Adipocyte (in vitro differentiated cells): ENCODE data around the gene NCOA1.
A peak's percentile ranks its signal among the peaks of the same experiment; 100 is the strongest.

Experiments
- DNase-seq: peaks from one replicate; pipeline ENCODE4 v3.0.0-alpha.2; 2015; ENCODE audit warnings: low read depth
- H3K27me3 ChIP-seq: replicated peaks from 2 replicates; pipeline ENCODE4 v1.7.0; 2013; ENCODE audit warnings: mild to moderate bottlenecking, low read length, moderate library complexity; ENCODE audit not compliant: control insufficient read depth, insufficient read depth
- H3K36me3 ChIP-seq: 2 replicates; pipeline ENCODE4 v1.7.0; 2013; ENCODE audit warnings: low read length, mild to moderate bottlenecking, moderate library complexity; ENCODE audit not compliant: control insufficient read depth, insufficient read depth, severe bottlenecking
- H3K4me1 ChIP-seq: 2 replicates; pipeline ENCODE4 v1.7.0; 2013; ENCODE audit warnings: mild to moderate bottlenecking, low read length, moderate library complexity; ENCODE audit not compliant: control insufficient read depth, insufficient read depth
- H3K4me3 ChIP-seq: 2 replicates; pipeline ENCODE4 v1.7.0; 2013; ENCODE audit warnings: mild to moderate bottlenecking, low read length, moderate library complexity
- H3K9ac ChIP-seq: 2 replicates; pipeline ENCODE4 v1.7.0; 2013; ENCODE audit warnings: mild to moderate bottlenecking, low read length, moderate library complexity
- H3K9me3 ChIP-seq: 2 replicates; pipeline ENCODE4 v1.7.0; 2013; ENCODE audit warnings: mild to moderate bottlenecking, low read length, moderate library complexity; ENCODE audit not compliant: control insufficient read depth

The NCOA1 gene

DNA sequence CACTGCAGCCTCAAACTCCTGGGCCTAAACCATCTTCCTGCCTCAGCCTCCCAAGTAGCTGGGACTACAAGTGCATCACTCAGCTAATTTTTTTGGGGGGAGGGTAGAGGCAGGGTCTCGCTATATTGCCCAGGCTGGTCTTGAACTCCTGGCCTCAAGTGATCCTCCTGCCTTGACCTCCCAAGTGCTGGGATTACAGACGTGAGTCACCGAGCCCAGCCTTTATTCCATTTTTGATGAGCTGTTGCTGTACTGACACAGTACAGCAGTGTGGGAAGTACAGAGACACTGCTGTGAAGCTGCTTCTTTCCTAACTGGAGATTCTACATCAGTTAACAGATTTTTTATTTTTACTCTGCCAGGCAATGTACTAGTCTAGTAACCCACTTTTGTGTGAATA lies 283.3 kb downstream of the NCOA1 start:
- no peak for DNase-seq
- Histone ChIP-seq H3K9me3 (no peaks in the 10 kb centered on the region), H3K4me1 (no peaks in the 10 kb centered on the region), H3K4me3 (no peak overlapping the region), H3K36me3 (peaks cover 9% of the 10 kb centered on the region), H3K27me3 (no peaks in the 10 kb centered on the region), H3K9ac (no peak overlapping the region)

GRCh38 chr2:24779116-24779515 lies 288.1 kb downstream of the NCOA1 start:
- H3K36me3 ChIP-seq = no peaks in the 10 kb centered on the region
- no peak for DNase-seq
- no peaks in the 10 kb centered on the region for H3K9me3 ChIP-seq
- H3K4me3 ChIP-seq = no peak overlapping the region
- no peaks in the 10 kb centered on the region for H3K4me1 ChIP-seq
- no peak overlapping the region for H3K9ac ChIP-seq
- peaks cover 5% of the 10 kb centered on the region for H3K27me3 ChIP-seq

- no peaks in the 10 kb centered on the region for H3K36me3 ChIP-seq
- H3K9me3 ChIP-seq = no peaks in the 10 kb centered on the region
- H3K4me3 ChIP-seq = no peak overlapping the region
- no peak for DNase-seq
- H3K4me1 ChIP-seq = no peaks in the 10 kb centered on the region
- peaks cover 5% of the 10 kb centered on the region for H3K27me3 ChIP-seq
- no peak overlapping the region for H3K9ac ChIP-seq
Measured at GRCh38 chr2:24783641-24784040, 292.6 kb downstream of the NCOA1 start.

- H3K9me3 ChIP-seq = no peaks in the 10 kb centered on the region
- no peaks in the 10 kb centered on the region for H3K4me1 ChIP-seq
- DNase-seq = no peak
- no peak overlapping the region for H3K9ac ChIP-seq
- H3K36me3 ChIP-seq = peaks cover 10% of the 10 kb centered on the region
- H3K27me3 ChIP-seq = peaks cover 5% of the 10 kb centered on the region
- H3K4me3 ChIP-seq = no peak overlapping the region
Measured at GRCh38 chr2:24785671-24786321, 294.7 kb downstream of the NCOA1 start.

DNA sequence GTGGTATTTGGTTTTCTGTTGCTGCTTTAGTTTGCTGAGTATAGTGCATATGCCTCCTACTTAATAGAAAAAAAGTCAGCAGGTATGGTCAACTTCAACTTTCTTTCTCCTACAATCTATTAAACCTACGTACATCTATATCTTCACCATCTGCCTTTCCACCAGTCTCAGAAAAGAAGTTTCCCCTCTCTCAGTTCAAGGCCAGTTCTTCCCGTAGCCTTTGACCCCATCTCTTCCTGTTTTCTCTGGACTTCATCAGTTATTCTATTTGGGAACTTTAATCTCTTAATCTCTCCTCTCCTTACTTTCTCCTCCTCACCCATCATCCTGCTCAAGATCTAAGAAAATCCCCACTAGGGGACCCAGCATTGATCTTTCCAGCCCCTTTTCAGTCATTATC lies 296.5 kb downstream of the NCOA1 start:
- peaks cover 10% of the 10 kb centered on the region for H3K36me3 ChIP-seq
- peaks cover 5% of the 10 kb centered on the region for H3K27me3 ChIP-seq
- no peaks in the 10 kb centered on the region for H3K9me3 ChIP-seq
- peaks cover 3% of the 10 kb centered on the region for H3K4me1 ChIP-seq
- DNase-seq = no peak
- H3K9ac ChIP-seq = no peak overlapping the region
- H3K4me3 ChIP-seq = no peak overlapping the region

DNA sequence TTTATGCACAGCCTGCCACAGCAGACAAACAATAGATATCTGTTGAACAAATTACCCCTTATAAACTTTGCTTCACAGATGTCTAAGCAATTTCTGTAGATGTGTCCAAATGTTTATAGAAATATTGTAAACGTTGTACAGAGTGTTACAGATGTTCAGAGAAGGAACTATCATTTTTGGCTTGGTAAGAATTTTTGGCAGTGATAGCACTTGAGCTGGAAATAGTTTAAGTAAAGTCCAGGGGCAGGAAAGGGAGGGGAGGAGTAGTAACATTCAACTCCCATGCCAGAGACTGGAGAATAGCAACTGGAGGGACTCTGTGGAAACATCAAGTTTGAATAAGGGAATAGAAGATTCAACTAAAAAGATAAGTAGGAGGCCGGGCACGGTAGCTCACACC lies 297.8 kb downstream of the NCOA1 start:
- peaks cover 10% of the 10 kb centered on the region for H3K36me3 ChIP-seq
- no peaks in the 10 kb centered on the region for H3K27me3 ChIP-seq
- no peak overlapping the region for H3K4me3 ChIP-seq
- H3K9ac ChIP-seq = no peak overlapping the region
- no peaks in the 10 kb centered on the region for H3K9me3 ChIP-seq
- DNase-seq = no peak
- H3K4me1 ChIP-seq = peaks cover 3% of the 10 kb centered on the region

GRCh38 chr2:24791452-24791851 lies 300.4 kb downstream of the NCOA1 start:
- no peak overlapping the region for H3K4me3 ChIP-seq
- H3K9me3 ChIP-seq = no peaks in the 10 kb centered on the region
- H3K36me3 ChIP-seq = peaks cover 10% of the 10 kb centered on the region
- DNase-seq = no peak
- H3K9ac ChIP-seq = no peak overlapping the region
- no peaks in the 10 kb centered on the region for H3K27me3 ChIP-seq
- H3K4me1 ChIP-seq = peaks cover 8% of the 10 kb centered on the region

DNA sequence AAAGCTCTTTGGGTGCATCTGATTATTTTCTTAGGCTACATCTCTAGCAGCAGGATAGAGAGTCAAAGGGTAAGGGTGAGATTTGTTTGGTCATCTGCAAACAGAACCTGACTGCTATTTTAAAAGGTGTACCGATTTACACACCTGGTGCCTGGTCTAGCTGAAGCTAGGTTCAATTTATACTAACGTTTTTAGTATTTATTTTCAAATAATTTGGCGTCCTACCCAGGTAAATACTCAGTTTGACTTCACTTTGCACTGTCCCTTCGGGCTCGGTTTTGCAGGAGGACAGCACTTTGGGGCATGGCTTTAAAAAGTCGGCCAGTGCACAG lies 301.5 kb downstream of the NCOA1 start:
- Histone ChIP-seq H3K36me3 (peaks cover 10% of the 10 kb centered on the region), H3K4me1 (peaks cover 8% of the 10 kb centered on the region), H3K4me3 (peak overlapping the region; percentile 88), H3K9ac (peak overlapping the region; percentile 95), H3K9me3 (no peaks in the 10 kb centered on the region), H3K27me3 (no peaks in the 10 kb centered on the region)
- no peak for DNase-seq

GRCh38 chr2:24792874-24793760 lies 302.1 kb downstream of the NCOA1 start, which contains the start of the genes CENPO and PTRHD1:
Gene CENPO, plus strand, starts transcription at chr2:24793425. Its CDS starts 495 bp downstream, at chr2:24793920.
Gene PTRHD1, minus strand, starts transcription at chr2:24793391. Its CDS starts 14 bp downstream, at chr2:24793377.
- Histone ChIP-seq H3K9me3 (no peaks in the 10 kb centered on the region), H3K27me3 (no peaks in the 10 kb centered on the region), H3K9ac (peak within 1 kb of the TSS; percentile 95), H3K36me3 (peaks cover 10% of the 10 kb centered on the region), H3K4me3 (peak within 1 kb of the TSS; percentile 88), H3K4me1 (peaks cover 8% of the 10 kb centered on the region)
- DNase-seq = peak; percentile 98

GRCh38 chr2:24793761-24794435 lies 302.8 kb downstream of the NCOA1 start:
- Histone ChIP-seq H3K9me3 (no peaks in the 10 kb centered on the region), H3K9ac (peak overlapping the region; percentile 95), H3K36me3 (peaks cover 10% of the 10 kb centered on the region), H3K27me3 (no peaks in the 10 kb centered on the region), H3K4me1 (peaks cover 8% of the 10 kb centered on the region), H3K4me3 (peak overlapping the region; percentile 88)
- DNase-seq = peak; percentile 45

DNA sequence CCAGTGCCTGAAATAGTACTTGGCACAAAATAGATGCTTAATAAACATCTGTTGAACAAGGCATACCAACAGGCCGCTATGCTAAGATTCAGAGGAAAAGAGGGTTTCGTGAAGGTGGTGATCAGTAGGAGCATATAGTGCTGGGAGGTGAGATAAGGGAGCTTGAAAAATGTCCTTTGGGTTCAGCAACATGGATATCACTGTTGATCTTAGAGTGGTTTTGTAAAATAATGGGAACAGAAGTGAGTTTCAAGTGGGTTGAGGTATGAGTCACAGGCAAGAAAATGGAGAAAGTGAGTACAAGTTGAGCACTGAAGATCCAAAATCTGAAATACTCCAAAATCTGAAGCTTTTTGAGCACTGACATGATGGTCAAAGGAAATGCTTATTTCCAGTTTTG lies 306.6 kb downstream of the NCOA1 start:
- Histone ChIP-seq H3K36me3 (no peaks in the 10 kb centered on the region), H3K4me1 (peaks cover 4% of the 10 kb centered on the region), H3K27me3 (no peaks in the 10 kb centered on the region), H3K9ac (no peak overlapping the region), H3K9me3 (no peaks in the 10 kb centered on the region), H3K4me3 (no peak overlapping the region)
- no peak for DNase-seq
